PC-9 (cell line): ENCODE data around the gene CBX4.

ENCODE experiments used
- CTCF ChIP-seq: fragments of 200-600 bp; sonication (generic); conservative IDR thresholded peaks from 2 replicates; pipeline ENCODE4 v1.6.1; 2017; ENCODE audit warnings: mixed run types, antibody characterized with exemption, mild to moderate bottlenecking, moderate library complexity
- EZH2 ChIP-seq: fragments of 200-600 bp; sonication (generic); IDR thresholded peaks from 2 replicates; pipeline ENCODE4 v1.8.0; 2017; ENCODE audit warnings: antibody characterized with exemption, low read depth

- no peak for TF ChIP-seq CTCF
- no peak for TF ChIP-seq EZH2
Measured at GRCh38 chr17:79850571-79851460, 11.6 kb upstream of the CBX4 start.
